Vagina (tissue), 2 donors: ENCODE data around the gene NUDT16L1. TPM values are rescaled to one million over a fixed set of nuclear protein-coding genes. Genes with fewer than 3 reads are reported as not detected.

Experiments
- DNase-seq, 2 donors: peaks; one replicate each; pipeline ENCODE4 v3.0.0-alpha.2; 2017; ENCODE audit errors: extremely low spot score in 2 of 2
- H3K27ac ChIP-seq: fragments of 200-600 bp; sonication (generic); one replicate; pipeline ENCODE4 v1.5.1; 2019
- H3K27me3 ChIP-seq: fragments of 200-600 bp; sonication (generic); one replicate; pipeline ENCODE4 v1.5.1; 2019
- H3K36me3 ChIP-seq, 2 donors: fragments of 200-600 bp; sonication (generic); one replicate each; pipeline ENCODE4 v1.5.1; 2017 to 2019
- H3K4me1 ChIP-seq: fragments of 200-600 bp; sonication (generic); one replicate; pipeline ENCODE4 v1.5.1; 2019
- H3K4me3 ChIP-seq, 2 donors: fragments of 200-600 bp; sonication (generic); 1 replicate in 1 of 2; 2 replicates in 1 of 2; pipeline ENCODE4 v1.5.1; 2016 to 2019
- H3K9me3 ChIP-seq: fragments of 200-600 bp; sonication (generic); one replicate; pipeline ENCODE4 v1.5.1; 2019
- CTCF ChIP-seq, 3 experiments: fragments of 450-650 bp in 2 of 3; fragments of 200-600 bp in 1 of 3; sonication (generic) in 1 of 3; IDR thresholded peaks; one replicate each; pipeline ENCODE4 v1.5.1; 2017 to 2019; ENCODE audit warnings: antibody characterized with exemption in 3 of 3, mild to moderate bottlenecking in 2 of 3, moderate library complexity in 2 of 3
- POLR2A ChIP-seq, 2 donors: fragments of 450-650 bp; IDR thresholded peaks; one replicate each; pipeline ENCODE4 v1.6.1; 2017; ENCODE audit warnings: antibody characterized with exemption in 2 of 2, mild to moderate bottlenecking in 2 of 2, moderate library complexity in 2 of 2
- POLR2AphosphoS5 ChIP-seq, 2 donors: sonication (generic); formaldehyde crosslinking; IDR thresholded peaks; one replicate each; pipeline ENCODE4 v1.9.0; 2017; ENCODE audit warnings: antibody characterized with exemption in 2 of 2, mild to moderate bottlenecking in 2 of 2, low read depth in 1 of 2; ENCODE audit not compliant: insufficient read depth in 1 of 2
- intact Hi-C: fragments of 100-400 bp; cut with DNase I; formaldehyde crosslinking; loops from one replicate; pipeline ENCODE4 v1.15.1; 2023
- total RNA-seq: library from RNA; depleted of rRNA; stranded (reverse); fragments of >200 nt; gene quantifications from one replicate; pipeline ENCODE4 v1.2.3, GENCODE V29; 2016

Gene NUDT16L1
- 28.5 TPM for total RNA-seq

GRCh38 chr16:4693296-4693955, at the start of gene NUDT16L1:
Gene NUDT16L1 (plus strand): TSS chr16:4693562. CDS start chr16:4693727, 165 bp downstream.
- no peaks in the 10 kb centered on the region for H3K9me3 ChIP-seq
- H3K36me3 ChIP-seq = peaks cover 0 to 21% of the 10 kb centered on the region in 2 donors

GRCh38 chr16:4646773-4647643, 46.4 kb upstream of the NUDT16L1 start:
- Histone ChIP-seq H3K27me3 (no peaks in the 10 kb centered on the region), H3K9me3 (no peaks in the 10 kb centered on the region), H3K27ac (no peak overlapping the region), H3K36me3 (peaks cover 0 to 12% of the 10 kb centered on the region in 2 donors), H3K4me1 (no peaks in the 10 kb centered on the region), H3K4me3 (no peak overlapping the region)
- intact Hi-C loops = no loop called here
- TF ChIP-seq POLR2AphosphoS5 (IDR thresholded peaks at IDR 0.05; ENCODE audit: insufficient read depth in 1 of 2, low read depth in 1 of 2) (no peak), CTCF (IDR thresholded peaks at IDR 0.05) (no peak), POLR2A (IDR thresholded peaks at IDR 0.05) (no peak)
- no peak for DNase-seq

More at GRCh38 chr16:4693296-4693955, at the start of gene NUDT16L1:
- TF ChIP-seq POLR2A (IDR thresholded peaks at IDR 0.05) (peak in 1 of 2 donors; percentile 55), CTCF (IDR thresholded peaks at IDR 0.05) (peak in 2 of 3 experiments; percentile 23 to 27), POLR2AphosphoS5 (IDR thresholded peaks at IDR 0.05; ENCODE audit: insufficient read depth in 1 of 2, low read depth in 1 of 2) (peak in 1 of 2 donors; percentile 75)
- peaks cover 37% of the 10 kb centered on the region for H3K4me1 ChIP-seq
- DNase-seq = peak in 1 of 2 donors; percentile 96
- H3K27ac ChIP-seq = peak within 1 kb of the TSS; percentile 74
- intact Hi-C loops = no loop called here
- no peaks in the 10 kb centered on the region for H3K27me3 ChIP-seq
- peak within 1 kb of the TSS; percentile 78 to 91 for H3K4me3 ChIP-seq

GRCh38 chr16:4647644-4647980, 45.8 kb upstream of the NUDT16L1 start:
- DNase-seq = no peak
- H3K4me1 ChIP-seq = no peaks in the 10 kb centered on the region
- intact Hi-C loops = no loop called here
- TF ChIP-seq CTCF (IDR thresholded peaks at IDR 0.05) (no peak), POLR2AphosphoS5 (IDR thresholded peaks at IDR 0.05; ENCODE audit: insufficient read depth in 1 of 2, low read depth in 1 of 2) (no peak), POLR2A (IDR thresholded peaks at IDR 0.05) (no peak)
- no peaks in the 10 kb centered on the region for H3K27me3 ChIP-seq
- no peak overlapping the region for H3K27ac ChIP-seq
- H3K9me3 ChIP-seq = no peaks in the 10 kb centered on the region
- peaks cover 0 to 18% of the 10 kb centered on the region in 2 donors for H3K36me3 ChIP-seq
- H3K4me3 ChIP-seq = no peak overlapping the region

- no peak for DNase-seq
- no peaks in the 10 kb centered on the region for H3K4me1 ChIP-seq
- no peak overlapping the region for H3K27ac ChIP-seq
- H3K9me3 ChIP-seq = no peaks in the 10 kb centered on the region
- no peak overlapping the region for H3K4me3 ChIP-seq
- H3K27me3 ChIP-seq = no peaks in the 10 kb centered on the region
- H3K36me3 ChIP-seq = peaks cover 3 to 30% of the 10 kb centered on the region in 2 donors
- no peak for TF ChIP-seq CTCF (IDR thresholded peaks at IDR 0.05)
- no peak for TF ChIP-seq POLR2AphosphoS5 (IDR thresholded peaks at IDR 0.05; ENCODE audit: insufficient read depth in 1 of 2, low read depth in 1 of 2)
- no peak for TF ChIP-seq POLR2A (IDR thresholded peaks at IDR 0.05)
- intact Hi-C loops = no loop called here
These were observed 44.4 kb upstream of the NUDT16L1 start for GRCh38 chr16:4648917-4649316.
